ENCODE data around the gene PIGB. TPM values are rescaled to one million over a fixed set of nuclear protein-coding genes. Genes with fewer than 3 reads are reported as not detected.

Gene PIGB
- total RNA-seq, 1 donor: 17.0 TPM

DNA sequence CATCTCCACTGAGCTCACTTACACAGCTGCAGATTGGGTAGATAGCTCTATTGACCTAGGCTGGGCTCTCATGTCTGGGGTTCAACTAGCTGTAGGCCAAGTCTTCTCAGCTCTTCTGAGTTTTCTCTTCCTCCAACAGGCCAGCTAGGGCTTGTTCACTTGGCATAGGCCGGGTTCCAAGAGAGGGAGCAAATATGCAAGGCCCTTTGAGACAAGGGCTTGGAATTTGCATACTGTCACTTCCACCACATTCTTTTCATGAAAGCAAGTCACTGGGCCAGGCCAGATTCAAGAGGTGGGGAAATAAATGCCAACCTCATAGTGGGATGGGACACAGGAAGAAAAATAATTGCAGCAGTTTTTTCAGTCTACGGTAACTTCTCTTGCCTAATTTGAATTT lies 25.2 kb downstream of the PIGB start:
- peaks cover 4% of the 10 kb centered on the region for H3K36me3 ChIP-seq (ENCODE audit: insufficient read depth, low read length)
- no peak overlapping the region for H3K27ac ChIP-seq (ENCODE audit: low read depth, low read length)
- no peaks in the 10 kb centered on the region for H3K79me2 ChIP-seq (ENCODE audit: insufficient read depth, low read length)
- H3K4me3 ChIP-seq (ENCODE audit: insufficient read depth, low read length): no peak overlapping the region
- TF ChIP-seq, protein P1, sequence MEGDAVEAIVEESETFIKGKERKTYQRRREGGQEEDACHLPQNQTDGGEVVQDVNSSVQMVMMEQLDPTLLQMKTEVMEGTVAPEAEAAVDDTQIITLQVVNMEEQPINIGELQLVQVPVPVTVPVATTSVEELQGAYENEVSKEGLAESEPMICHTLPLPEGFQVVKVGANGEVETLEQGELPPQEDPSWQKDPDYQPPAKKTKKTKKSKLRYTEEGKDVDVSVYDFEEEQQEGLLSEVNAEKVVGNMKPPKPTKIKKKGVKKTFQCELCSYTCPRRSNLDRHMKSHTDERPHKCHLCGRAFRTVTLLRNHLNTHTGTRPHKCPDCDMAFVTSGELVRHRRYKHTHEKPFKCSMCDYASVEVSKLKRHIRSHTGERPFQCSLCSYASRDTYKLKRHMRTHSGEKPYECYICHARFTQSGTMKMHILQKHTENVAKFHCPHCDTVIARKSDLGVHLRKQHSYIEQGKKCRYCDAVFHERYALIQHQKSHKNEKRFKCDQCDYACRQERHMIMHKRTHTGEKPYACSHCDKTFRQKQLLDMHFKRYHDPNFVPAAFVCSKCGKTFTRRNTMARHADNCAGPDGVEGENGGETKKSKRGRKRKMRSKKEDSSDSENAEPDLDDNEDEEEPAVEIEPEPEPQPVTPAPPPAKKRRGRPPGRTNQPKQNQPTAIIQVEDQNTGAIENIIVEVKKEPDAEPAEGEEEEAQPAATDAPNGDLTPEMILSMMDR (IDR thresholded peaks at IDR 0.05; ENCODE audit: extremely low read depth, low read depth, low read length): no peak
- no peak overlapping the region for H2AFZ ChIP-seq (ENCODE audit: low read length)
- no peak for DNase-seq (ENCODE audit: insufficient read length, low spot score, missing footprints)
- no peaks in the 10 kb centered on the region for H3K27me3 ChIP-seq (ENCODE audit: insufficient read depth, low read length)
- no peaks in the 10 kb centered on the region for H3K4me1 ChIP-seq (ENCODE audit: insufficient read depth, low read length)
- H4K20me1 ChIP-seq (ENCODE audit: insufficient read depth, low read length): no peaks in the 10 kb centered on the region
- H3K9me3 ChIP-seq (ENCODE audit: low read depth, low read length): no peaks in the 10 kb centered on the region
- no peak overlapping the region for H3K4me2 ChIP-seq (ENCODE audit: insufficient read depth, low read length)

DNA sequence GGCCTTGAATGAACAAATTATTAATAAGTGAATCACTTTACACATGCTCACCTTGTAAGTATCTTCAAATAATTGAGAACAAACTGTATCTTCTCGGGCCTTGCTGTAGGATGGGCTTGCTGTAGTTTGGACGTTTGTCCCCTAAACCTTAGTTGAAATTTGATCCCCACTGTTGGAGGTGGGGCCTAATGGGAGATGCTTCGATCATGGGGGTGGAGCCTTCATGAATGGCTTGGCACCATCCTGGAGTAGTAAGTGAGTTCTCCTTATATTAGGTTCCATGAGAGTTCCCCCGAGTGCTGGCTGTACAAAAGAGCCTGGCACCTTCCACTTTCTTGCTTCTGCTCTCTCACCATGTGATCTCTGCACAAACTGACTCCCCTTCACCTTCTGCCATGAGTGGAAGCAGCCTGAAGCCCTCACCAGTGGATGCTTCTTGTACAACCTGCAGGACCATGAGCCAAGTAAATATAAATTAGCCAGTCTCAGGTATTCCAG lies 29.3 kb downstream of the PIGB start:
- Histone ChIP-seq H3K9me3 (ENCODE audit: low read depth, low read length) (no peaks in the 10 kb centered on the region), H2AFZ (ENCODE audit: low read length) (no peak overlapping the region), H3K79me2 (ENCODE audit: insufficient read depth, low read length) (no peaks in the 10 kb centered on the region), H3K4me1 (ENCODE audit: insufficient read depth, low read length) (no peaks in the 10 kb centered on the region), H3K4me2 (ENCODE audit: insufficient read depth, low read length) (no peak overlapping the region), H3K27ac (ENCODE audit: low read depth, low read length) (no peak overlapping the region), H3K36me3 (ENCODE audit: insufficient read depth, low read length) (peaks cover 2% of the 10 kb centered on the region), H4K20me1 (ENCODE audit: insufficient read depth, low read length) (no peaks in the 10 kb centered on the region), H3K4me3 (ENCODE audit: insufficient read depth, low read length) (no peak overlapping the region), H3K27me3 (ENCODE audit: insufficient read depth, low read length) (no peaks in the 10 kb centered on the region)
- DNase-seq (ENCODE audit: insufficient read length, low spot score, missing footprints): no peak
- TF ChIP-seq, protein P1 (IDR thresholded peaks at IDR 0.05; ENCODE audit: extremely low read depth, low read depth, low read length): no peak

DNA sequence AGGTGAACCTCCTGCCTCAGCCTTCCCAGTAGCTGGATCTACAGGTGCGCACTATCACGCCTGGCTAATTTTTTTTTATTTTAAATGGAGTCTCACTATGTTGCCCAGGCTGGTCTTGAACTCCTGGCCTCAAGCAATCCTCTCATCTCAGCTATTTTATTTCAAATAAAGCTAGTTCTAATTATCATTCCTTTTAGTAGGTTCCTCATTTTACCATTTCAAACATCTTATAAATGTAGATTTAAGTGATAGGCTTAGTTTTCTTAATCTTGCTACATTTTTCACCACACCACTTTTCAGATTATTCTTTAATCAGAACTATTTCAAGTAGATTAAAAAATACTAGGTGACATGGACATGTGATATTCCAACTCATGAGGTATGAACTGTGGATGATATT lies 30.3 kb downstream of the PIGB start:
- Histone ChIP-seq H3K4me1 (ENCODE audit: insufficient read depth, low read length) (no peaks in the 10 kb centered on the region), H3K4me3 (ENCODE audit: insufficient read depth, low read length) (no peak overlapping the region), H3K27ac (ENCODE audit: low read depth, low read length) (no peak overlapping the region), H3K27me3 (ENCODE audit: insufficient read depth, low read length) (no peaks in the 10 kb centered on the region), H4K20me1 (ENCODE audit: insufficient read depth, low read length) (no peaks in the 10 kb centered on the region), H3K4me2 (ENCODE audit: insufficient read depth, low read length) (no peak overlapping the region), H3K79me2 (ENCODE audit: insufficient read depth, low read length) (no peaks in the 10 kb centered on the region), H3K9me3 (ENCODE audit: low read depth, low read length) (no peaks in the 10 kb centered on the region), H3K36me3 (ENCODE audit: insufficient read depth, low read length) (peaks cover 2% of the 10 kb centered on the region), H2AFZ (ENCODE audit: low read length) (no peak overlapping the region)
- DNase-seq (ENCODE audit: insufficient read length, low spot score, missing footprints): no peak
- TF ChIP-seq, protein P1 (IDR thresholded peaks at IDR 0.05; ENCODE audit: extremely low read depth, low read depth, low read length): no peak

DNA sequence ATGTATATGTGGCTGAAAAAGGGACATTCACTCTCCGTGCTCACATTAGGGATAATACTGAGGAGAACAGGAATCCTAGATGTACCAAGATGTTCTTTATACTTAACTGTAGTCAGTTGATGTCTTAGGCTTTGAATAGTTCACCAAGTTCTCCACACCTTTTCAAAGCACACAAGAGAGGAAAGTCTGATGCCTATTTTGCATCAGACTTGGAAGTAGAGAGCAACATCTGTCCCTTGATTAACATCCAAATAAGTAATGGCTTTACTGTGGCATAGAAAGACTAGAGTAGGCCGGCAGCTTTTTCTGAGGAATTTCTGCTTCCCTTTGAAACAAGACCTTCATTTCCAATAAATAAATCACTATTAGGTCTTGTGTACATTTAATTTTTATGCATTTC lies 34.0 kb downstream of the PIGB start:
- Histone ChIP-seq H3K27me3 (ENCODE audit: insufficient read depth, low read length) (no peaks in the 10 kb centered on the region), H3K9me3 (ENCODE audit: low read depth, low read length) (no peaks in the 10 kb centered on the region), H3K4me1 (ENCODE audit: insufficient read depth, low read length) (no peaks in the 10 kb centered on the region), H3K36me3 (ENCODE audit: insufficient read depth, low read length) (peaks cover 7% of the 10 kb centered on the region), H3K4me2 (ENCODE audit: insufficient read depth, low read length) (no peak overlapping the region), H4K20me1 (ENCODE audit: insufficient read depth, low read length) (no peaks in the 10 kb centered on the region), H3K4me3 (ENCODE audit: insufficient read depth, low read length) (no peak overlapping the region), H3K79me2 (ENCODE audit: insufficient read depth, low read length) (no peaks in the 10 kb centered on the region), H2AFZ (ENCODE audit: low read length) (no peak overlapping the region), H3K27ac (ENCODE audit: low read depth, low read length) (no peak overlapping the region)
- TF ChIP-seq, protein P1 (IDR thresholded peaks at IDR 0.05; ENCODE audit: extremely low read depth, low read depth, low read length): no peak
- DNase-seq (ENCODE audit: insufficient read length, low spot score, missing footprints): no peak

All from osteoblast (primary cell).